IMR-90 (cell line): ENCODE results near the gene TMEM184B. TPM values are rescaled to one million over a fixed set of nuclear protein-coding genes. Genes with fewer than 3 reads are reported as not detected.

ENCODE experiments used
- ATAC-seq: fragments of 200-7000 bp; cut with Tn5 transposase; 2 replicates; pipeline ENCODE4 v1.9.1; 2020; ENCODE audit warnings: low read depth, mild to moderate bottlenecking, moderate library complexity
- BruUV-seq: library from RNA; stranded (reverse); fragments of 400-500 nt; replicated peaks from 2 replicates; lab custom pipeline; 2021; lab: Mats Ljungman, UMichigan
- CTCF ChIA-PET: fragments of 300-600 bp; formaldehyde crosslinking; extraction: SDS; loops from one replicate; lab custom pipeline; 2021; ENCODE audit warnings: antibody characterized with exemption; lab: Yijun Ruan, JAX
- POLR2A ChIA-PET: fragments of 300-600 bp; sonication (Branson Sonifier 250); formaldehyde crosslinking; loops from one replicate; lab custom pipeline; 2022; ENCODE audit warnings: antibody characterized with exemption; ENCODE audit not compliant: unreplicated experiment; lab: Charles Lee
- DNase-seq: peaks from one replicate; pipeline ENCODE4 v3.0.0; 2013
- H2AFZ ChIP-seq: replicated peaks from 2 replicates; pipeline ENCODE3; 2013; ENCODE audit warnings: low read length, mild to moderate bottlenecking; ENCODE audit not compliant: poor library complexity
- H2AK5ac ChIP-seq: 2 replicates; pipeline ENCODE4 v1.6.1; 2013; ENCODE audit warnings: low read depth, low read length, inconsistent platforms
- H2AK9ac ChIP-seq: replicated peaks from 2 replicates; pipeline ENCODE3; 2013; ENCODE audit warnings: mild to moderate bottlenecking, low read depth, low read length, moderate library complexity; ENCODE audit not compliant: poor library complexity
- H2BK120ac ChIP-seq: 2 replicates; pipeline ENCODE4 v1.6.1; 2013; ENCODE audit warnings: low read depth, low read length, inconsistent platforms
- H2BK15ac ChIP-seq: 3 replicates; pipeline ENCODE4 v1.6.1; 2013; ENCODE audit warnings: low read depth, low read length, inconsistent platforms
- H2BK20ac ChIP-seq: 2 replicates; pipeline ENCODE4 v1.6.1; 2013; ENCODE audit warnings: low read depth, mild to moderate bottlenecking, inconsistent platforms, low read length, moderate library complexity
- H2BK5ac ChIP-seq: 2 replicates; pipeline ENCODE4 v1.6.1; 2013; ENCODE audit warnings: mild to moderate bottlenecking, low read depth, low read length, inconsistent platforms; ENCODE audit not compliant: poor library complexity, severe bottlenecking
- H3K14ac ChIP-seq: replicated peaks from 2 replicates; pipeline ENCODE4 v1.6.1; 2013; ENCODE audit warnings: low read depth, low read length, inconsistent platforms
- H3K18ac ChIP-seq: 2 replicates; pipeline ENCODE4 v1.6.1; 2013; ENCODE audit warnings: low read depth, low read length, control low read depth
- H3K23ac ChIP-seq: 2 replicates; pipeline ENCODE4 v1.6.1; 2013; ENCODE audit warnings: low read depth, low read length, inconsistent platforms
- H3K27ac ChIP-seq: 2 replicates; pipeline ENCODE4 v1.5.1; 2013; ENCODE audit warnings: mild to moderate bottlenecking, control low read depth, low read length; ENCODE audit not compliant: insufficient read depth
- H3K27me3 ChIP-seq: 2 replicates; pipeline ENCODE4 v1.6.1; 2013; ENCODE audit warnings: low read length; ENCODE audit not compliant: control insufficient read depth, insufficient read depth
- H3K36me3 ChIP-seq: 2 replicates; pipeline ENCODE4 v1.6.1; 2013; ENCODE audit warnings: low read length, mixed read lengths; ENCODE audit not compliant: control insufficient read depth, insufficient read depth
- H3K4ac ChIP-seq: 2 replicates; pipeline ENCODE4 v1.6.1; 2013; ENCODE audit warnings: low read depth, low read length, inconsistent platforms
- H3K4me1 ChIP-seq: 2 replicates; pipeline ENCODE4 v1.6.1; 2013; ENCODE audit warnings: low read length, mixed read lengths; ENCODE audit not compliant: control insufficient read depth, insufficient read depth
- H3K4me2 ChIP-seq: 2 replicates; pipeline ENCODE4 v1.6.1; 2013; ENCODE audit warnings: low read depth, mild to moderate bottlenecking, control low read depth, low read length, moderate library complexity
- H3K4me3 ChIP-seq: 2 replicates; pipeline ENCODE4 v1.5.1; 2013; ENCODE audit warnings: low read depth, mild to moderate bottlenecking, control low read depth, low read length, moderate library complexity; ENCODE audit not compliant: insufficient read depth
- H3K56ac ChIP-seq: 2 replicates; pipeline ENCODE4 v1.6.1; 2013; ENCODE audit warnings: low read length, inconsistent platforms; ENCODE audit not compliant: insufficient read depth; ENCODE audit errors: extremely low read depth
- H3K79me1 ChIP-seq, 2 experiments: 2 replicates each; pipeline ENCODE4 v1.6.1; 2013; ENCODE audit warnings: low read length in 2 of 2, inconsistent platforms in 1 of 2, low read depth in 1 of 2
- H3K9ac ChIP-seq: 2 replicates; pipeline ENCODE4 v1.6.1; 2013; ENCODE audit warnings: low read depth, low read length, control low read depth
- H3K9me1 ChIP-seq: 2 replicates; pipeline ENCODE4 v1.6.1; 2013; ENCODE audit warnings: low read length, inconsistent platforms; ENCODE audit not compliant: insufficient read depth
- H3K9me3 ChIP-seq: 2 replicates; pipeline ENCODE4 v1.6.1; 2013; ENCODE audit warnings: low read length; ENCODE audit not compliant: control insufficient read depth, insufficient read depth
- H4K20me1 ChIP-seq: 2 replicates; pipeline ENCODE4 v1.6.1; 2013; ENCODE audit warnings: low read length, inconsistent platforms; ENCODE audit not compliant: insufficient read depth
- H4K5ac ChIP-seq: 2 replicates; pipeline ENCODE4 v1.6.1; 2013; ENCODE audit warnings: mild to moderate bottlenecking, low read depth, low read length, control low read depth
- H4K8ac ChIP-seq, 2 experiments: 2 replicates each; pipeline ENCODE4 v1.6.1; 2013; ENCODE audit warnings: low read depth in 2 of 2, low read length in 2 of 2, control low read depth in 1 of 2, inconsistent platforms in 1 of 2
- H4K91ac ChIP-seq: 2 replicates; pipeline ENCODE4 v1.6.1; 2013; ENCODE audit warnings: low read depth, low read length, inconsistent platforms; ENCODE audit not compliant: insufficient read depth
- BHLHE40 ChIP-seq: fragments of 150-350 bp; IDR thresholded peaks from 2 replicates; pipeline ENCODE4 v1.6.1; 2016; ENCODE audit warnings: mild to moderate bottlenecking, low read depth, low read length
- CEBPB ChIP-seq: IDR thresholded peaks from 2 replicates; pipeline ENCODE4 v1.6.1; 2012; ENCODE audit warnings: low read depth, low read length, improper control_type of control experiment
- CHD1 ChIP-seq: IDR thresholded peaks from 2 replicates; pipeline ENCODE4 v1.6.1; 2012; ENCODE audit warnings: low read depth, low read length, improper control_type of control experiment
- CTCF ChIP-seq: conservative IDR thresholded peaks from 2 replicates; pipeline ENCODE4 v1.5.1; 2012; ENCODE audit warnings: mild to moderate bottlenecking, low read depth, low read length, improper control_type of control experiment
- ELK1 ChIP-seq: fragments of 150-350 bp; IDR thresholded peaks from 2 replicates; pipeline ENCODE4 v1.6.1; 2016; ENCODE audit warnings: low read depth, mild to moderate bottlenecking, low read length, moderate library complexity, borderline replicate concordance
- FOS ChIP-seq: fragments of 150-350 bp; IDR thresholded peaks from 2 replicates; pipeline ENCODE4 v1.6.1; 2016; ENCODE audit warnings: low read depth, low read length
- MAFK ChIP-seq: IDR thresholded peaks from 2 replicates; pipeline ENCODE4 v1.6.1; 2012; ENCODE audit warnings: low read depth, low read length, improper control_type of control experiment
- MAZ ChIP-seq: IDR thresholded peaks from 2 replicates; pipeline ENCODE4 v1.6.1; 2012; ENCODE audit warnings: low read depth, mild to moderate bottlenecking, low read length, improper control_type of control experiment, moderate library complexity, borderline replicate concordance
- MXI1 ChIP-seq: IDR thresholded peaks from 2 replicates; pipeline ENCODE4 v1.6.1; 2012; ENCODE audit warnings: low read depth, mild to moderate bottlenecking, low read length, moderate library complexity, borderline replicate concordance
- NFE2L2 ChIP-seq: fragments of 150-350 bp; IDR thresholded peaks from 2 replicates; pipeline ENCODE4 v1.6.1; 2016; ENCODE audit warnings: low read depth, mild to moderate bottlenecking, low read length
- POLR2A ChIP-seq: IDR thresholded peaks from 2 replicates; pipeline ENCODE4 v1.6.1; 2012; ENCODE audit warnings: mild to moderate bottlenecking, low read depth, low read length
- RAD21 ChIP-seq: IDR thresholded peaks from 2 replicates; pipeline ENCODE4 v1.6.1; 2012; ENCODE audit warnings: low read length, improper control_type of control experiment
- RCOR1 ChIP-seq: IDR thresholded peaks from 2 replicates; pipeline ENCODE4 v1.6.1; 2012; ENCODE audit warnings: mild to moderate bottlenecking, low read length, improper control_type of control experiment; ENCODE audit not compliant: insufficient replicate concordance
- RFX5 ChIP-seq: IDR thresholded peaks from 2 replicates; pipeline ENCODE4 v1.8.0; 2012; ENCODE audit warnings: low read depth, mild to moderate bottlenecking, low read length, moderate library complexity
- SMC3 ChIP-seq: fragments of 150-350 bp; IDR thresholded peaks from 2 replicates; pipeline ENCODE4 v1.6.1; 2016; ENCODE audit warnings: low read depth, mild to moderate bottlenecking, antibody characterized with exemption, low read length, moderate library complexity
- USF2 ChIP-seq: fragments of 150-350 bp; IDR thresholded peaks from 2 replicates; pipeline ENCODE4 v1.6.1; 2017; ENCODE audit warnings: mild to moderate bottlenecking, antibody characterized with exemption, low read length, low read depth
- WGBS, 2 experiments: methylation state at CpG; one replicate each; pipeline versions ENCODE4 v1.1.5 to v1.1.7; 2013; ENCODE audit warnings: missing lambda C conversion rate in 2 of 2; ENCODE audit not compliant: insufficient read length in 1 of 2; ENCODE audit errors: extremely low coverage in 2 of 2; 5-methylcytosine and 5-hydroxymethylcytosine counted together
- dilution Hi-C: fragments of 300-500 bp; cut with HindIII; formaldehyde crosslinking; loops from one replicate; pipeline ENCODE4 v1.14.3; 2018; ENCODE audit warnings: low sequenced_read_pairs; ENCODE audit not compliant: unreplicated experiment
- in situ Hi-C: fragments of 300-500 bp; cut with MboI; formaldehyde crosslinking; loops from 3 replicates; pipeline ENCODE4 v1.14.3; 2019; ENCODE audit warnings: low sequenced_read_pairs, inconsistent platforms, mixed read lengths
- intact Hi-C: fragments of 100-400 bp; cut with micrococcal nuclease; formaldehyde crosslinking; loops from 2 replicates; pipeline ENCODE4 v1.10.0; 2022
- polyA plus RNA-seq, 3 experiments: library from polyadenylated mRNA; depleted of rRNA; stranded (reverse); fragments of >200 nt; gene quantifications; 2 replicates each; pipeline ENCODE4 v1.2.3, GENCODE V29; 2012; ENCODE audit warnings: low replicate concordance in 1 of 3
- total RNA-seq: library from RNA; depleted of rRNA; stranded (reverse); fragments of >200 nt; gene quantifications from 2 replicates; pipeline ENCODE4 v1.2.3, GENCODE V29; 2012

The TMEM184B gene
- total and polyA plus RNA-seq, 2 of the 4 experiments (the other 2 are of a cell fraction): 9.1 to 81.1 TPM

- Histone ChIP-seq H3K36me3 (peaks cover 60% of the 10 kb centered on the region), H3K18ac (no peak overlapping the region), H4K8ac (no peak overlapping the region), H4K20me1 (no peaks in the 10 kb centered on the region), H3K27me3 (no peaks in the 10 kb centered on the region), H4K91ac (no peak overlapping the region), H4K5ac (no peak overlapping the region), H3K4me1 (peaks cover 17% of the 10 kb centered on the region), H3K79me1 (peaks cover 9 to 39% of the 10 kb centered on the region in 2 experiments), H2BK5ac (no peak overlapping the region), H3K14ac (no peak overlapping the region), H2BK20ac (no peak overlapping the region), H2AK5ac (no peak overlapping the region), H2AFZ (no peak overlapping the region), H2BK120ac (no peak overlapping the region), H3K9ac (no peak overlapping the region), H2BK15ac (no peak overlapping the region), H3K4me3 (no peak overlapping the region), H3K4ac (no peak overlapping the region), H3K9me1 (peaks cover 13% of the 10 kb centered on the region), H3K9me3 (no peaks in the 10 kb centered on the region), H3K4me2 (no peak overlapping the region), H3K23ac (no peak overlapping the region), H2AK9ac (peak overlapping the region; percentile 37), H3K27ac (no peak overlapping the region), H3K56ac (no peak overlapping the region)
- in situ Hi-C loops (no loop called here), dilution Hi-C loops (no loop called here), intact Hi-C loops (no loop called here)
- ChIA-PET CTCF (no interaction called here), POLR2A (no interaction called here)
- no peak for TF ChIP-seq RCOR1
- TF ChIP-seq POLR2A: no peak
- TF ChIP-seq CEBPB: no peak
- TF ChIP-seq USF2: no peak
- no peak for TF ChIP-seq FOS
- no peak for TF ChIP-seq MAFK
- no peak for TF ChIP-seq SMC3
- no peak for TF ChIP-seq NFE2L2
- TF ChIP-seq MAZ: no peak
- no peak for TF ChIP-seq RAD21
- TF ChIP-seq BHLHE40: no peak
- no peak for TF ChIP-seq ELK1
- no peak for TF ChIP-seq CTCF
- TF ChIP-seq MXI1: no peak
- no peak for TF ChIP-seq CHD1
- TF ChIP-seq RFX5: no peak
- WGBS, 2 experiments: no CpG with 5 or more reads among the region's 8 CpGs
- ATAC-seq (no peak), DNase-seq (no peak)
- BruUV-seq: no TSS peak
Measured at GRCh38 chr22:38222797-38223119, 50.1 kb downstream of the TMEM184B start.
